Measurements from ENCODE around the gene PRRT3. TPM values are rescaled to one million over a fixed set of nuclear protein-coding genes. Genes with fewer than 3 reads are reported as not detected.

Gene PRRT3
- total and polyA plus RNA-seq, 9 of the 15 experiments (the other 6 are each of a cell fraction or from before 2014, with no cell fraction given), result 0.06 to 1.9 (median 1.2) TPM

DNA sequence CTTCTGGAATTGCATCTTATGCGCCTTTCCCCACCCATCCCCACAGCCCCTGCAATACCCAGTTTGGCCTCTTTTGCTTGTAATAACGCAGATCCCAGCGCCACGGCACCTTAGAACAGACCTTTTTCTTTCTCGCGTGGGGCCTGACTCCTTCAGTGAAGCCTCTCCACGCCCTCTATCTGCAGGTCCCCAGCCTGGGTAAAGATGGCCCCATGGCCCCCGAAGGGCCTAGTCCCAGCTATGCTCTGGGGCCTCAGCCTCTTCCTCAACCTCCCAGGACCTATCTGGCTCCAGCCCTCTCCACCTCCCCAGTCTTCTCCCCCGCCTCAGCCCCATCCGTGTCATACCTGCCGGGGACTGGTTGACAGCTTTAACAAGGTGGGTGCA, 18.0 kb downstream of the PRRT3 start (continued):
- no peak for TF ChIP-seq FIP1L1 (IDR thresholded peaks at IDR 0.05; ENCODE audit: low read depth, low read length, poor library complexity, severe bottlenecking)
- TF ChIP-seq RAD21 (CRISPR knock-in tag; conservative IDR thresholded peaks at IDR 0.05 in 1 of 2, IDR thresholded peaks at IDR 0.05 in 1 of 2), result 0 out of 4 replicates have a peak, but pooled peaks have one; percentile 12 to 19
- peak in 2 of 3 experiments; percentile 68 to 84 for TF ChIP-seq YY1 (IDR thresholded peaks at IDR 0.05; ENCODE audit: borderline replicate concordance in 1 of 3, control insufficient read depth in 1 of 3, extremely low read depth in 1 of 3, insufficient read depth in 3 of 3, insufficient read length in 1 of 3, insufficient replicate concordance in 2 of 3, low read depth in 1 of 3, low read length in 2 of 3)
- TF ChIP-seq, protein P1, sequence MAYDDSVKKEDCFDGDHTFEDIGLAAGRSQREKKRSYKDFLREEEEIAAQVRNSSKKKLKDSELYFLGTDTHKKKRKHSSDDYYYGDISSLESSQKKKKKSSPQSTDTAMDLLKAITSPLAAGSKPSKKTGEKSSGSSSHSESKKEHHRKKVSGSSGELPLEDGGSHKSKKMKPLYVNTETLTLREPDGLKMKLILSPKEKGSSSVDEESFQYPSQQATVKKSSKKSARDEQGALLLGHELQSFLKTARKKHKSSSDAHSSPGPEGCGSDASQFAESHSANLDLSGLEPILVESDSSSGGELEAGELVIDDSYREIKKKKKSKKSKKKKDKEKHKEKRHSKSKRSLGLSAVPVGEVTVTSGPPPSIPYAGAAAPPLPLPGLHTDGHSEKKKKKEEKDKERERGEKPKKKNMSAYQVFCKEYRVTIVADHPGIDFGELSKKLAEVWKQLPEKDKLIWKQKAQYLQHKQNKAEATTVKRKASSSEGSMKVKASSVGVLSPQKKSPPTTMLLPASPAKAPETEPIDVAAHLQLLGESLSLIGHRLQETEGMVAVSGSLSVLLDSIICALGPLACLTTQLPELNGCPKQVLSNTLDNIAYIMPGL (CRISPR knock-in tag; IDR thresholded peaks at IDR 0.05), result no peak
- peak in 1 of 2 experiments; percentile 40; a peak in 1 of 4 replicates for TF ChIP-seq SIN3A (IDR thresholded peaks at IDR 0.05; ENCODE audit: borderline replicate concordance in 2 of 2, control insufficient read depth in 1 of 2, low read depth in 2 of 2, low read length in 2 of 2)
- TF ChIP-seq ZBTB17 (CRISPR knock-in tag; IDR thresholded peaks at IDR 0.05), result 0 out of 2 replicates have a peak, but pooled peaks have one; percentile 24
- no peak for TF ChIP-seq ZNF197 (CRISPR knock-in tag; IDR thresholded peaks at IDR 0.05; ENCODE audit: low read depth)
- TF ChIP-seq ATF1 (CRISPR knock-in tag; IDR thresholded peaks at IDR 0.05), result no peak
- no peak for TF ChIP-seq ATF1 (tag; IDR thresholded peaks at IDR 0.05)
- no peak for TF ChIP-seq TAF7 (tag; IDR thresholded peaks at IDR 0.05)
- TF ChIP-seq NCOR1 (IDR thresholded peaks at IDR 0.05), result no peak
- TF ChIP-seq ARHGAP35 (IDR thresholded peaks at IDR 0.05; ENCODE audit: partially characterized antibody), result no peak
- no peak for TF ChIP-seq MCM3 (IDR thresholded peaks at IDR 0.05)
- 0 out of 2 replicates have a peak, but pooled peaks have one; percentile 22 for TF ChIP-seq KLF13 (tag; IDR thresholded peaks at IDR 0.05; ENCODE audit: borderline replicate concordance, low read depth)
- TF ChIP-seq, protein P2, sequence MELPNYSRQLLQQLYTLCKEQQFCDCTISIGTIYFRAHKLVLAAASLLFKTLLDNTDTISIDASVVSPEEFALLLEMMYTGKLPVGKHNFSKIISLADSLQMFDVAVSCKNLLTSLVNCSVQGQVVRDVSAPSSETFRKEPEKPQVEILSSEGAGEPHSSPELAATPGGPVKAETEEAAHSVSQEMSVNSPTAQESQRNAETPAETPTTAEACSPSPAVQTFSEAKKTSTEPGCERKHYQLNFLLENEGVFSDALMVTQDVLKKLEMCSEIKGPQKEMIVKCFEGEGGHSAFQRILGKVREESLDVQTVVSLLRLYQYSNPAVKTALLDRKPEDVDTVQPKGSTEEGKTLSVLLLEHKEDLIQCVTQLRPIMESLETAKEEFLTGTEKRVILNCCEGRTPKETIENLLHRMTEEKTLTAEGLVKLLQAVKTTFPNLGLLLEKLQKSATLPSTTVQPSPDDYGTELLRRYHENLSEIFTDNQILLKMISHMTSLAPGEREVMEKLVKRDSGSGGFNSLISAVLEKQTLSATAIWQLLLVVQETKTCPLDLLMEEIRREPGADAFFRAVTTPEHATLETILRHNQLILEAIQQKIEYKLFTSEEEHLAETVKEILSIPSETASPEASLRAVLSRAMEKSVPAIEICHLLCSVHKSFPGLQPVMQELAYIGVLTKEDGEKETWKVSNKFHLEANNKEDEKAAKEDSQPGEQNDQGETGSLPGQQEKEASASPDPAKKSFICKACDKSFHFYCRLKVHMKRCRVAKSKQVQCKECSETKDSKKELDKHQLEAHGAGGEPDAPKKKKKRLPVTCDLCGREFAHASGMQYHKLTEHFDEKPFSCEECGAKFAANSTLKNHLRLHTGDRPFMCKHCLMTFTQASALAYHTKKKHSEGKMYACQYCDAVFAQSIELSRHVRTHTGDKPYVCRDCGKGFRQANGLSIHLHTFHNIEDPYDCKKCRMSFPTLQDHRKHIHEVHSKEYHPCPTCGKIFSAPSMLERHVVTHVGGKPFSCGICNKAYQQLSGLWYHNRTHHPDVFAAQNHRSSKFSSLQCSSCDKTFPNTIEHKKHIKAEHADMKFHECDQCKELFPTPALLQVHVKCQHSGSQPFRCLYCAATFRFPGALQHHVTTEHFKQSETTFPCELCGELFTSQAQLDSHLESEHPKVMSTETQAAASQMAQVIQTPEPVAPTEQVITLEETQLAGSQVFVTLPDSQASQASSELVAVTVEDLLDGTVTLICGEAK (IDR thresholded peaks at IDR 0.05), result peak; percentile 26; the same call in 1 of the 2 replicates
- TF ChIP-seq, protein P2 (CRISPR knock-in tag; IDR thresholded peaks at IDR 0.05), result no peak

Data from K562 (cell line).